Measurements from ENCODE around the gene ALG9.

DNA sequence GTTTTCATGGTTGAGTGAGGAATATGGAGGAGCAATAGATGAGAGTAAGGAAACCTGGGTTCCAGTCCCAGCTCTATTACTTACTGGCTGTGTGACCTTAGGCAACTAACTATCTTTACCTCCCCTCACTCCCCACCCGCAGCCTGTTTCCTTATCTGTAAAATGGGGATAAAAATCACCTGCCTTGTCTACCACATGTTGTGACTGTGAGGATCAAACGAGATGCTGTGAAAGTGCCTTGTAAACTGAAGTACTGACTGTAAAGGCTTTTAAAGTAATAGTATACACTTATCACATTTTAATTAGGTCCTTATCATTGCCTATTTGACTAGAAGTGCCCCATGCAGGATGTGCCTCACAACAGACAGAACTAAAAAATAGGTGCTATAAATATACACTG is 86.3 kb downstream of the ALG9 start:
- no peak for TF ChIP-seq POLR2A (IDR thresholded peaks at IDR 0.05)
- no peak for TF ChIP-seq CTCF (IDR thresholded peaks at IDR 0.05 in 8 of 11, conservative IDR thresholded peaks at IDR 0.05 in 3 of 11)
- TF ChIP-seq POLR2AphosphoS5 (IDR thresholded peaks at IDR 0.05), result no peak

Measured in spleen (tissue), 7 donors.